ENCODE results near the gene HCFC1R1. TPM values are rescaled to one million over a fixed set of nuclear protein-coding genes. Genes with fewer than 3 reads are reported as not detected.

Gene HCFC1R1
- total RNA-seq, 1 experiment from 2014 or later: 61.3 TPM

DNA sequence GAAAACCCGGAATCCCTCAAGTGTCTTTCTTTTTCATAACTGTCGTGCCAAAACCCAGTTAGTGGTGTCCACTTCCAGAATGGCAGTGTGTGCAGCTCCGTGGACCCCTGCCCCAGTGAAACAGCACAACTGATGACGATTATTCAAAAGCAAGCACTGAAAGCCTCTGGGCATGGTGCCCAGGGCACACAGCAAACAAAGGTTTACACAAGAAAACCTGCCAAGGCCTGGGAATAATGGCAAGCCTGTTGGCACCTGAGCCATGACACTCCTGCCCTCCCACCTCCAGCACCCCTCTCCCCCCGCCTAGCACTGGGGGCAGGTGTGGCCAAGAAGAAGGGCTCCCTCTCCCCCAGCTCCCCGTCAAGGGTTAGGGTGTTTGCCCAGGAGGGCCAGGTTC lies 46.3 kb downstream of the HCFC1R1 start:
- Histone ChIP-seq H2AFZ (ENCODE audit: low read length) (no peak overlapping the region), H3K4me2 (ENCODE audit: insufficient read depth, insufficient read length, low read length) (no peak overlapping the region), H3K27me3 (ENCODE audit: insufficient read depth, low read length) (no peaks in the 10 kb centered on the region), H2BK5ac (ENCODE audit: insufficient read length, low read length) (no peak overlapping the region), H3K4ac (ENCODE audit: low read depth, low read length) (no peak overlapping the region), H2BK12ac (ENCODE audit: insufficient read length, low read depth, low read length) (no peak overlapping the region), H3T11ph (ENCODE audit: low read length) (no peak overlapping the region), H2BK15ac (ENCODE audit: low read depth, low read length) (no peak overlapping the region), H2BK20ac (ENCODE audit: low read depth, low read length, poor library complexity, severe bottlenecking) (no peak overlapping the region), H3K27ac (ENCODE audit: insufficient read length, low read depth, low read length) (no peak overlapping the region), H3K79me2 (ENCODE audit: insufficient read depth, low read length) (no peaks in the 10 kb centered on the region; the same call in 1 of the 2 replicates), H4K8ac (replicated peaks; ENCODE audit: insufficient read length, low read depth, low read length) (no peak overlapping the region), H3K9ac (ENCODE audit: extremely low read depth, insufficient read length, low read length) (no peak overlapping the region), H2BK120ac (ENCODE audit: low read depth, low read length, poor library complexity, severe bottlenecking) (no peak overlapping the region), H3K23ac (ENCODE audit: insufficient read length, low read depth, low read length) (no peak overlapping the region), H4K5ac (ENCODE audit: insufficient read length, low read depth, low read length) (no peak overlapping the region), H4K91ac (ENCODE audit: insufficient read length, low read depth, low read length) (no peak overlapping the region), H3K23me2 (ENCODE audit: insufficient read length, low read depth, low read length, poor library complexity, severe bottlenecking) (peaks cover 9% of the 10 kb centered on the region), H4K20me1 (ENCODE audit: control insufficient read depth, insufficient read depth, insufficient read length) (no peaks in the 10 kb centered on the region), H3K56ac (ENCODE audit: insufficient read length, low read depth, low read length) (no peak overlapping the region), H3K4me1 (ENCODE audit: insufficient read depth, low read length) (no peaks in the 10 kb centered on the region), H3K79me1 (ENCODE audit: insufficient read depth, low read depth, low read length, poor library complexity, severe bottlenecking) (no peaks in the 10 kb centered on the region), H3K18ac (ENCODE audit: insufficient read length, low read depth, low read length) (no peak overlapping the region), H3K14ac (ENCODE audit: insufficient read depth, low read length) (no peak overlapping the region; the same call in 1 of the 2 replicates), H2AK5ac (ENCODE audit: insufficient read length, low read length) (no peak overlapping the region), H3K9me3 (ENCODE audit: control insufficient read depth, low read depth, low read length) (no peaks in the 10 kb centered on the region)
- H3K4me1 Mint-ChIP-seq: peaks cover 21 to 22% of the 10 kb centered on the region in 2 experiments
- no peaks in the 10 kb centered on the region for H3K9me3 Mint-ChIP-seq
- H3K27ac Mint-ChIP-seq: no peak overlapping the region
- H3K4me3 Mint-ChIP-seq: no peak overlapping the region
- no CpG with 5 or more reads among the region's 6 CpGs for WGBS (ENCODE audit: extremely low coverage, insufficient read length, low lambda C conversion rate)
- no peaks in the 10 kb centered on the region; the same call in 1 of the 2 replicates for H3K27me3 Mint-ChIP-seq (ENCODE audit: low read depth)
- peaks cover 7 to 40% (median 29%) of the 10 kb centered on the region in 3 experiments; a peak in 6 of 7 replicates for H3K36me3 Mint-ChIP-seq (ENCODE audit: insufficient read depth in 1 of 3, low read depth in 3 of 3)
- DNase-seq: no peak
- TF ChIP-seq, protein P1, sequence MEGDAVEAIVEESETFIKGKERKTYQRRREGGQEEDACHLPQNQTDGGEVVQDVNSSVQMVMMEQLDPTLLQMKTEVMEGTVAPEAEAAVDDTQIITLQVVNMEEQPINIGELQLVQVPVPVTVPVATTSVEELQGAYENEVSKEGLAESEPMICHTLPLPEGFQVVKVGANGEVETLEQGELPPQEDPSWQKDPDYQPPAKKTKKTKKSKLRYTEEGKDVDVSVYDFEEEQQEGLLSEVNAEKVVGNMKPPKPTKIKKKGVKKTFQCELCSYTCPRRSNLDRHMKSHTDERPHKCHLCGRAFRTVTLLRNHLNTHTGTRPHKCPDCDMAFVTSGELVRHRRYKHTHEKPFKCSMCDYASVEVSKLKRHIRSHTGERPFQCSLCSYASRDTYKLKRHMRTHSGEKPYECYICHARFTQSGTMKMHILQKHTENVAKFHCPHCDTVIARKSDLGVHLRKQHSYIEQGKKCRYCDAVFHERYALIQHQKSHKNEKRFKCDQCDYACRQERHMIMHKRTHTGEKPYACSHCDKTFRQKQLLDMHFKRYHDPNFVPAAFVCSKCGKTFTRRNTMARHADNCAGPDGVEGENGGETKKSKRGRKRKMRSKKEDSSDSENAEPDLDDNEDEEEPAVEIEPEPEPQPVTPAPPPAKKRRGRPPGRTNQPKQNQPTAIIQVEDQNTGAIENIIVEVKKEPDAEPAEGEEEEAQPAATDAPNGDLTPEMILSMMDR (conservative IDR thresholded peaks at IDR 0.05): no peak

All from H9 (cell line).